Omental fat pad (tissue), 4 donors: ENCODE measurements around the gene BMERB1. TPM values are rescaled to one million over a fixed set of nuclear protein-coding genes. Genes with fewer than 3 reads are reported as not detected.
"Not testable (repeated sequence)": the region's sequence is repeated elsewhere in the genome, so short reads cannot be mapped to it uniquely, and the experiment has no call there.

ENCODE experiments used
- ATAC-seq: fragments of 150-250 bp; one replicate; pipeline ENCODE4 v1.9.1; 2016; ENCODE audit warnings: mild to moderate bottlenecking, moderate library complexity; ENCODE audit not compliant: low FRiP score
- DNase-seq: peaks from one replicate; pipeline ENCODE4 v3.0.0-alpha.2; 2019; ENCODE audit warnings: low spot score
- CTCF ChIP-seq, 3 donors: fragments of 450-650 bp; IDR thresholded peaks; one replicate each; pipeline ENCODE4 v1.5.1; 2016 to 2017; ENCODE audit warnings: antibody characterized with exemption in 3 of 3, mild to moderate bottlenecking in 3 of 3, moderate library complexity in 2 of 3
- total RNA-seq, 4 donors: library from RNA; depleted of rRNA; stranded (reverse); fragments of >200 nt; gene quantifications; one replicate each; pipeline ENCODE4 v1.1.0, GENCODE V29; 2016

Gene BMERB1
- total RNA-seq, 4 donors from 2014 or later: 28.7 to 47.0 (median 41.8) TPM

GRCh38 chr16:15450624-15451023, 16.2 kb downstream of the BMERB1 start:
- no peak for ATAC-seq
- DNase-seq: no peak
- TF ChIP-seq CTCF (IDR thresholded peaks at IDR 0.05): no peak

DNA sequence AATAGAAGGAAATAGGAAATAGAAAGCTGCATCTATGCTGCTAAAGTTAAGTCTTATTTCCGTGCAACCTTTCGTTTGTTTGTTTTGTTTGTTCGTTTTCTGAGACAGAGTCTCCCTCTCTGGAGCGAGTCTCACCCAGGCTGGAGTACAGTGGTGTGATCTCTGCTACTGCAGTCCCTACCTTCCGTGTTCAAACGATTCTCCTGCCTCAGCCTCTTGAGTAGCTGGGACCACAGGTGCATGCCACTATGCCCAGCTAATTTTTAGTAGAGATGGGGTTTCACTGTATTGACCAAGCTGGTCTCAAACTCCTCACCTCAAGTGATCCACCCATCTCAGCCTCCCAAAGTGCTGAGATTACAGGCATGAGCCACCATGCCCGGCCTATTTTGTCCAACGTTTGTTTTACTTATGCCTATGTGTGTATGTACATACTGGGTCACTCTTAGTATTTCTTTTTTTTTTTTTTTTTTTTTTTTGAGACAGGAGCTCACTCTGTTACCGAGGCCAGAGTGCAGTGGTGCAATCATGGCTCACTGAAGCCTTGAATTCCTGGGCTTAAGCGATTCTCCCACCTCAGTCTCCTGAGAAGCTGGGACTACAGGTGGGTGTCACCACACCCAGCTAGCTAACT, 16.8 kb downstream of the BMERB1 start:
- ATAC-seq (no peak), DNase-seq (no peak)
- no peak for TF ChIP-seq CTCF (IDR thresholded peaks at IDR 0.05)

- ATAC-seq (no peak), DNase-seq (no peak)
- no peak for TF ChIP-seq CTCF (IDR thresholded peaks at IDR 0.05)
Observed at GRCh38 chr16:15452246-15452855, 18.0 kb downstream of the BMERB1 start.

DNA sequence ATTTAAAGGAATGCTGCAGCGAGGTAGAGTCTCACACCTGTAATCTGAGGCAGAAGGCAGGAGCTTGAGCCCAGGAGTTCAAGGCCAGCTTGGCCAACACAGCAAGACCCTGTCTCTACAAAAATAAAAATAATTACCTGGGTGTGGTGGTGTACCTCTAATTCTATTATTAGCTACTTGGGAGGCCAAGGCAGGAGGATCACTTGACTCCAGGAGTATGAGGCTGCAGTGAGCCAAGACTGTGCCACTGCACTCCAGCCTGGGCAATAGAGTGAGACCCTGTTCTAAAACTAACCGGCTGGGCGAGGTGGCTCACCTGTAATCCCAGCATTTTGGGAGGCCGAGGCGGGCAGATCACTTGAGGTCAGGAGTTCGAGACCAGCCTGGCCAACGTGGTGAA, 18.9 kb downstream of the BMERB1 start:
- not testable (repeated sequence) for ATAC-seq, DNase-seq

GRCh38 chr16:15454933-15455332, 20.5 kb downstream of the BMERB1 start:
- not testable (repeated sequence) for DNase-seq, ATAC-seq

DNA sequence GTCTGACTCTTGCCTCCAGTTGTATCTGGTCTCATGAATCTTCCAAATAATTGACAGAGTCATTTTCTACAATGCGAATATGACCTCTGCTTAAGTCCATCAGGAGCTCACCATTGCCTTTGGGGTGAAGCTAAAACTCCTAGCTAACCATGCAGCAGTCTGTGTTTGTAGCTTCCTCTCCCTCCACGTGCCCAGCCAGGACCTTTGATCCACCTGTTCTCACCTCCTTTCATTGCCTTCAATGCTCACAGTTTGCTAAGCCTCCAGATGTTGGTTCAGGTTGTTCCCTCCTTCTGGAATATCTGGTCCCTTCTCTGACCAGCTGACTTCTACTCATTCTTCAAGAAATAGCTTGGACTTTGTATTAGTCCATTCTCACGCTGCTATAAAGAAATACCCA, 23.0 kb downstream of the BMERB1 start:
- DNase-seq (no peak), ATAC-seq (no peak)
- no peak for TF ChIP-seq CTCF (IDR thresholded peaks at IDR 0.05)

GRCh38 chr16:15457958-15458357, 23.6 kb downstream of the BMERB1 start:
- no peak for TF ChIP-seq CTCF (IDR thresholded peaks at IDR 0.05)
- ATAC-seq (no peak), DNase-seq (no peak)

DNA sequence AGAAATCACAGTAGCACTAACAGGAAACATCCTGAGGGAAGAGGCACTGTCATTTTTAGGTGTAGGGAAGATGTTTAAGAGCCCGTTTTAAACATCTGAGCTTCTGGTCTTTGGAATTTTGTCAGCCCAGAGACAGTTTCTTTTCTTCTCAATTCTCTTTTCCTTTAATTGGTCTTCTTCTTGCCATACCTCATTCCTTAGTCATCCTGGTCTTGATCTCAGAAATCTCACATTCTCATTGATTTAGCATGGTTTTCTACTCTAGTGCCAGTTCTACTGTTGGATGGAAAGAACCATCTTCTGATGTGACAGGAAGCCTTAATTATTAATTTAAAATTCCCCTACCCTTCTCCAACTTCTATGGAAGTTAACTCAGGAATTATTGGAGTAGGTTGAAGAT, 25.4 kb downstream of the BMERB1 start:
- no peak for ATAC-seq
- no peak for TF ChIP-seq CTCF (IDR thresholded peaks at IDR 0.05)
- no peak for DNase-seq
